HG03432 (cell line): ENCODE measurements around the gene PAQR3.

Source experiments
- ATAC-seq: cut with Tn5 transposase; IDR thresholded peaks from one replicate; pipeline ENCODE4 v1.9.1; 2021; ENCODE audit warnings: mild to moderate bottlenecking, moderate library complexity; ENCODE audit not compliant: unreplicated experiment

PAQR3 gene

DNA sequence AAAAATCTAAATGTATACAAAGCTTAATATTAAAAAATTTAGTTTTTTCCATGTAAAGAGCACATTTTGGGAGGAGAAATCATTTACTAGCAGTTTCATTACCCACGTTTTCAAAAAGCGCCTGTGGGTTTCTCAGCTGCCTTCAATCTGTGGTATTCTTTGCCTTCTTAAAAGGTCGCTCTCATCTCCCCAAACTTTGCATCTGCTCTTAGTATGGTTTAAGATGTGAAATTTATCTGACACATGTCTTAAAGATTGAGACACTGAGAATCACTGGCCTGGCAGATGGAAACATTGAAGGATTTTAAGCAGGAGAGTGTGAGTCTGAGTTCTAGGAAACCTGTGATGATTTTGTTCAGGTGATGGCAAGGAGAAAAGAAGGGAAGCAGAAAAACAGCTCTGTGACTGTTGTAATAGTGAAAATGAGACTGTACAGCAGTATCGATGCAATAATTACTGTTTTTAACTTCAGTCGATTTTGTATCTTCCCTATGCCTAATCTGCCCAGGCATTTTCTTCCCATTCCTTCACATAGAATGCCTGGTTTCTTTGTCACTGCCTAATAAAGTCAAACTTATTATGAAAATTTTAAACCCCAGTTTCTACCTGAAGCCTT lies 75.9 kb downstream of the PAQR3 start:
- ATAC-seq, result peak; percentile 57

DNA sequence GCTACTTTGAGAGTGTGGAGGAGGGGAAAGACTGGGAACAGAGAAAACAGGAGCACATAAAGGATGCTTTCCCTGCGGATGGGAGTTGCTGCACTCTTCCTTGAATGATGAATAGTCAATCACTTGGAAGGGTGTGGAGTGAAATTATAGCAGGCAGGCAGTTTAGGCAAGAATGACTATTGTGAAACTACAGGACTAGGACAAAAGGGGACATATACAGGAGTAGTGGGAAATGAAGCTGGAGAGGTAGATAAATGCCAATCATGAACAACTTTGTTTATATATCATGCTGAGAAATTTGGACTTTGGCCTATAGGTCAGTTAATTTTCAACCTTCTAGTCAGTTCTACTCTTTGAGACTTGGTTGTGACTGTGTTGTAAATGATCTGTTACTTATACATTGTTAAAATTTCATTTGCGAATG lies 76.9 kb downstream of the PAQR3 start:
- ATAC-seq, result no peak
